HPDE6-E6E7 (cell line): Measurements from ENCODE around the gene ZNF680.
"Not testable (repeated sequence)": the region's sequence is repeated elsewhere in the genome, so short reads cannot be mapped to it uniquely, and the experiment has no call there.

Experiments
- DNase-seq: peaks from one replicate; pipeline ENCODE4 v3.0.0; 2011; ENCODE audit warnings: missing footprints; ENCODE audit errors: extremely low spot score

ZNF680 gene

GRCh38 chr7:64557601-64558322 is 5.1 kb downstream of the ZNF680 start:
- no peak for DNase-seq

- no peak for DNase-seq
Observed at GRCh38 chr7:64555046-64555445, 7.8 kb downstream of the ZNF680 start.

- not testable (repeated sequence) for DNase-seq
Observed at GRCh38 chr7:64554188-64554587, 8.7 kb downstream of the ZNF680 start.

GRCh38 chr7:64551375-64552142 is 11.3 kb downstream of the ZNF680 start:
- DNase-seq, result no peak

GRCh38 chr7:64544010-64544409 is 18.9 kb downstream of the ZNF680 start:
- DNase-seq, result no peak

GRCh38 chr7:64541438-64542359 is 21.2 kb downstream of the ZNF680 start:
- DNase-seq, result no peak

GRCh38 chr7:64533756-64534155 is 29.1 kb downstream of the ZNF680 start:
- no peak for DNase-seq

GRCh38 chr7:64528770-64529169 is 34.1 kb downstream of the ZNF680 start:
- DNase-seq, result no peak

- no peak for DNase-seq
Observed at GRCh38 chr7:64521409-64521984, 41.4 kb downstream of the ZNF680 start.

- no peak for DNase-seq
Observed at GRCh38 chr7:64516451-64516850, 46.4 kb downstream of the ZNF680 start.

- no peak for DNase-seq
Observed at GRCh38 chr7:64515781-64516180, 47.1 kb downstream of the ZNF680 start.

GRCh38 chr7:64515330-64515729 is 47.5 kb downstream of the ZNF680 start:
- DNase-seq, result no peak

GRCh38 chr7:64509583-64509982 is 53.3 kb downstream of the ZNF680 start:
- DNase-seq, result no peak

- no peak for DNase-seq
Observed at GRCh38 chr7:64504581-64505120, 58.2 kb downstream of the ZNF680 start.

GRCh38 chr7:64498270-64498669 is 64.6 kb downstream of the ZNF680 start:
- no peak for DNase-seq

GRCh38 chr7:64494912-64495461 is 67.9 kb downstream of the ZNF680 start:
- DNase-seq, result no peak

- no peak for DNase-seq
Observed at GRCh38 chr7:64485623-64486022, 77.2 kb downstream of the ZNF680 start.
